ENCODE measurements around the gene FOXN3. TPM values are rescaled to one million over a fixed set of nuclear protein-coding genes. Genes with fewer than 3 reads are reported as not detected.
A peak's percentile ranks its signal among the peaks of the same experiment; 100 is the strongest.

The FOXN3 gene
- total and polyA plus RNA-seq, 10 of the 15 experiments (the other 5 are each of a cell fraction or from before 2014, with no cell fraction given): 4.5 to 68.9 (median 29.7) TPM

DNA sequence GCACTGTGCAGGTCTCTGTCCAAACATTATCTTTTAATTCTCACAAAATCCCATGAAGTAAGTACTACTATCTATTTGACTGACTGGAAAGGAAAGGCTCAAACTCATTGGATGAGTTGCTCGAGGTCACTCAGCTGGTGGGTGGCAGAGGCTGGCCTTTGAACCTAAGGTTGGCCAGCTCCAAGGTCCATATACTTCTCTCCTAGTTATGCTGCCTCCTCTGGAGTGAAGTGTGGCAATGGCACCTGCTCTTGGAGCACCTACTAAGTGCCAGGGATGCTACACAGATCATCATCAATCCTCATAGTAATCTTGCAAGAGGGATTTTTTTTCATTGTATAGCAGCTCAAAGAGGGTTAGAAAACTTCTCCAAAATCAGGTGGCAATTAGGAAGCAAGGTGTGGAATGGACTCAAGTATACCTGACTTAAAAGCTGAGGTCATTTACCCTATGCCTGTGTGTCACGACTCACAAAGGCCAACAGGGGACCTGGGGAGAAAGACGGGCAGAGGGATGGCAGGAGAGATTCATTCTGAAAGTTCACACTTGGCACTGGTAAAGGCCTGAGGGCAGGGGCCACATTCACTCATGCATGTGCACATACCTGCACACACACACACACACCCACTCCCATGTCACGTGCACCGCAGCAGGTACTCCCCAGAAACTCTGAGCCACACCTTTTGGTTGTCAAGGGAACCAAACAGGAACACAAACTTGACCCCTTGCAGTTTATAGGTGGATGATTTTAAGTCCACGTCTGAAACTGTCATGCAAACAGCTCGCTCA lies 146.4 kb downstream of the FOXN3 start (continued):
- TF ChIP-seq SMAD1 (IDR thresholded peaks at IDR 0.05; ENCODE audit: low read depth, partially characterized antibody) (no peak), STAT1 (conservative IDR thresholded peaks at IDR 0.05) (no peak), PAX8 (IDR thresholded peaks at IDR 0.05) (no peak), HSF1 (IDR thresholded peaks at IDR 0.05; ENCODE audit: low read depth, low read length) (no peak), ZBED1 (IDR thresholded peaks at IDR 0.05; ENCODE audit: borderline replicate concordance) (no peak), EP300 (IDR thresholded peaks at IDR 0.05; ENCODE audit: borderline replicate concordance in 1 of 2, control insufficient read depth in 1 of 2, low read depth in 2 of 2, low read length in 2 of 2) (no peak), RFX5 (IDR thresholded peaks at IDR 0.05; ENCODE audit: low read depth, low read length) (no peak), ZNF207 (IDR thresholded peaks at IDR 0.05; ENCODE audit: borderline replicate concordance) (no peak), NFYB (IDR thresholded peaks at IDR 0.05; ENCODE audit: insufficient read depth, low read depth, low read length) (0 out of 2 replicates have a peak, but pooled peaks have one; percentile 34), BCL11A (IDR thresholded peaks at IDR 0.05; ENCODE audit: low read depth, low read length) (no peak), RBBP5 (conservative IDR thresholded peaks at IDR 0.05) (no peak), IRF4 (IDR thresholded peaks at IDR 0.05; ENCODE audit: low read depth, low read length) (0 out of 2 replicates have a peak, but pooled peaks have one; percentile 29), KAT2A (conservative IDR thresholded peaks at IDR 0.05; ENCODE audit: control insufficient read depth, low read depth, low read length) (no peak), CEBPB (IDR thresholded peaks at IDR 0.05; ENCODE audit: borderline replicate concordance in 1 of 2, low read depth in 2 of 2, low read length in 2 of 2) (no peak), ZSCAN29 (IDR thresholded peaks at IDR 0.05) (no peak), SREBF1 (IDR thresholded peaks at IDR 0.05; ENCODE audit: low read length) (no peak), CBX3 (IDR thresholded peaks at IDR 0.05; ENCODE audit: borderline replicate concordance, low read depth) (no peak), SIN3A (IDR thresholded peaks at IDR 0.05; ENCODE audit: low read depth, low read length) (no peak), LARP7 (IDR thresholded peaks at IDR 0.05) (no peak), EZH2 (IDR thresholded peaks at IDR 0.05; ENCODE audit: borderline replicate concordance, control insufficient read depth, low read depth, low read length) (no peak), E2F8 (IDR thresholded peaks at IDR 0.05; ENCODE audit: low read depth, partially characterized antibody) (no peak), RAD51 (IDR thresholded peaks at IDR 0.05) (peak; percentile 85), POLR2AphosphoS5 (IDR thresholded peaks at IDR 0.05; ENCODE audit: low read length) (no peak), RELA (IDR thresholded peaks at IDR 0.05; ENCODE audit: borderline replicate concordance, partially characterized antibody) (no peak), TCF12 (IDR thresholded peaks at IDR 0.05; ENCODE audit: low read depth, low read length) (no peak), IKZF2 (IDR thresholded peaks at IDR 0.05) (peak; percentile 34 to 39; a peak in 3 of 4 replicates), ELK1 (IDR thresholded peaks at IDR 0.05; ENCODE audit: low read depth, low read length) (no peak), POU2F2 (IDR thresholded peaks at IDR 0.05; ENCODE audit: borderline replicate concordance, low read depth, low read length) (no peak)
